Astrocyte (in vitro differentiated cells and primary cell): Measurements from ENCODE around the gene KCNC4.

Experiments used
- CTCF ChIP-seq: IDR thresholded peaks from 2 replicates; pipeline ENCODE4 v1.5.1; 2011; ENCODE audit warnings: low read depth, mild to moderate bottlenecking, inconsistent platforms, low read length, moderate library complexity; ENCODE audit not compliant: insufficient read depth
- EZH2 ChIP-seq: IDR thresholded peaks from 2 replicates; pipeline ENCODE4 v1.6.1; 2012; ENCODE audit warnings: mild to moderate bottlenecking, low read length, inconsistent platforms; ENCODE audit not compliant: insufficient read depth

- TF ChIP-seq CTCF = no peak
- no peak for TF ChIP-seq EZH2
Measured at GRCh38 chr1:110233861-110234260, 23.7 kb downstream of the KCNC4 start.
